ENCODE results near the gene PHKG2.

The PHKG2 gene

DNA sequence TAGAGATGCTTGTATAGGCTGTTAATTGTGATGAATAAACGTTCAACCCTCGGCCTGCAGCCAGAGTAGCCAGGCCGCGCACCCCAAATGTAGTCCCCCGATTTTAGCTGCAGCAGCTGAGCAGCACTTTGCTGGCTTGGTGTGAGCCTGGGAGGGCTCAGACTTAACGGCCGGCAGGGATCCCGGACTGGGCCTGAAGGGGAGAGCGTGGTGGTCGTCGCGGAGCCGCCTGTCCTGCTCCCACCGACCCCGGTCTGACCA is 26.8 kb downstream of the PHKG2 start:
- no peak for DNase-seq (ENCODE audit: low spot score)

GRCh38 chr16:30775392-30776188 is 27.4 kb downstream of the PHKG2 start:
- peak; percentile 46 for DNase-seq (ENCODE audit: low spot score)

DNA sequence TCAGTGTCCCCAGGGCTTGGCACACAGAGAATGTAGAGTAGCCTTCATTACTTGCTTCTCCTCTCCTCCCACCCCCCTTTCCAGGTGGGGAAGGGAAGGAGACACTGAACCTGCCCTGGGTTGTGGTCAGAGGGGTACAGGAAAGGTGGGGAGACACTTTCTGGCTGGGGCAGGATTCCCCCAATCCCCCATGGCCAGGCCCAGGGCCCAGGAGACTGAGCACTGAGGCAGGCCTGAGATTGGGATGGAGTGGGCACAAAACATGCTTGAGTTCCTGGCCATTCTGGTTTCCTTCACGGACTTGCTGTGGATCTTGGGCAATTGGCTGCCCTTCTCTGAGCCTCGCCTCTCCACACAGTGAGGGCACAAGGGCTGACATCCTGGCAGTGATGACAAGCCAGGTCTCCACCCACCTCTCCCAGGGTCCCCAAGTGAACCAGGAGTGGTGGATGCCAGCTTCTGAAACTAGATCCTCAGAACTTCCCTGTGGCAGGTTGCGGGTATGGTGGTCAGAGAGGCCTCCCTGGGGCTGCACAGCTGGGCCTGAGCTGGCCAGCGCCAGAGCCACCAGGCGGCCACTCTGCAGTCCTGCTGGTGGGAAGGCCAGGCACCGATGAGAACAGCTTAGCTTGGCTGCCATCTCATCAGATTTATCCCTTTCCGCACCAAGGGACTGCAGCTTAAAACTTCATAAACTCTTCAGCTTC is 29.5 kb downstream of the PHKG2 start:
- DNase-seq (ENCODE audit: low spot score) = no peak

DNA sequence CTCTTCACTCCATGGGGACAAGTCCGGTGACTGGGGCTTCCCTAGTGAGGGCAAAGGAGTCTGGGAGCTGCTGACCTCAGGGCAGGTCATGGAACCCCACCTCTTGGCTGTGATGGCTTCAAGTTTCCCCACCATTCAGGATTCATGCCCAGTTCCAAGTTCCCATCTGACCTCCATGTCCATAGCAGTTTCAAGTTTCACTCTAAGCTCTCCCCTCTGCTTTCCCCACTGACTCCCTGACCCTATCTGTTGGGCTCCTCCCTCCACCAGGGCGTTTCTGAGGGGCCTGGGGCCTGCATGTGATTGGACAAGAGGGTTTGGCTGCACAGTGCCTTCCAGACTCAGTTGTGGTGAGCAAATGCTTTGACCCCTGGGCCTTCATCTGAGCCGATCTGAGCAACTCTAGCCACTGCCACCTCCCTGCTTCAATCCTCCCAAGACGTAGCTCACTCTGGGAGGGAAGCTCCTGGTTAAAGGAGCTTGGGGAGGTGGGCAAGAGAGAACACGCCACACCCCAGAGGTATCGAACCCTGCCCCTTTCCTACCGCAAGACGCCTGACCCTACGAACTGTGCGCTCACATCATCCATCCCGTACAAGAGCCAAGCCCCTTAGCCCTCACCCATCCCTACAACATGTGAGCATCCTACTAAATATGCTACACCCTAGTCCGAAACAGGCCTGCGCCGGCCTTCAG is 30.5 kb downstream of the PHKG2 start:
- no peak for DNase-seq (ENCODE audit: low spot score)

DNA sequence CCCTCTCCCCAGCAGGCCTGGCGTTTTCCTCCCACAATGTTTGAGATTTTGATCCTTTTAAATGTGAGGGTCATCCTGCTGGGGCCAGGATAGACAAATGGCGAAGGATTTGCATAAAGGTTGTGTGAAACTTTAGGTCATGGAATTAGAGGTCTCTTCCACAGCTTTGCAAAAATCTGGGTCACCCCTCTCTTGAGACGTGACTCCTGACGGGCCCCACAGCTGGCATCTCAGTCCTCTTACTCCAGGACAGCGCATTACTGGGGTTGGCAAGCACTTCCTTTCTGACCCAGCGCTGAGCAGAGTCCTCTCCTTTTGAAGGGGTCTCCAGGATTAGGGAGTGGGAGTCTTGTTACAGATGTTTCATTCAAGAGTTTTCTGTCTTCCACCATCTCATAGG is 31.4 kb downstream of the PHKG2 start:
- no peak for DNase-seq (ENCODE audit: low spot score)

- no peak for DNase-seq (ENCODE audit: low spot score)
Observed at GRCh38 chr16:30780021-30780420, 31.8 kb downstream of the PHKG2 start.

GRCh38 chr16:30780549-30780948 is 32.3 kb downstream of the PHKG2 start:
- no peak for DNase-seq (ENCODE audit: low spot score)

- DNase-seq (ENCODE audit: low spot score) = no peak
Observed at GRCh38 chr16:30782486-30783279, 34.5 kb downstream of the PHKG2 start.

GRCh38 chr16:30783280-30784109 is 35.3 kb downstream of the PHKG2 start:
- no peak for DNase-seq (ENCODE audit: low spot score)

- DNase-seq (ENCODE audit: low spot score) = no peak
Observed at GRCh38 chr16:30784215-30784614, 36.0 kb downstream of the PHKG2 start.

GRCh38 chr16:30785126-30786106 is 37.2 kb downstream of the PHKG2 start:
- DNase-seq (ENCODE audit: low spot score) = no peak

DNA sequence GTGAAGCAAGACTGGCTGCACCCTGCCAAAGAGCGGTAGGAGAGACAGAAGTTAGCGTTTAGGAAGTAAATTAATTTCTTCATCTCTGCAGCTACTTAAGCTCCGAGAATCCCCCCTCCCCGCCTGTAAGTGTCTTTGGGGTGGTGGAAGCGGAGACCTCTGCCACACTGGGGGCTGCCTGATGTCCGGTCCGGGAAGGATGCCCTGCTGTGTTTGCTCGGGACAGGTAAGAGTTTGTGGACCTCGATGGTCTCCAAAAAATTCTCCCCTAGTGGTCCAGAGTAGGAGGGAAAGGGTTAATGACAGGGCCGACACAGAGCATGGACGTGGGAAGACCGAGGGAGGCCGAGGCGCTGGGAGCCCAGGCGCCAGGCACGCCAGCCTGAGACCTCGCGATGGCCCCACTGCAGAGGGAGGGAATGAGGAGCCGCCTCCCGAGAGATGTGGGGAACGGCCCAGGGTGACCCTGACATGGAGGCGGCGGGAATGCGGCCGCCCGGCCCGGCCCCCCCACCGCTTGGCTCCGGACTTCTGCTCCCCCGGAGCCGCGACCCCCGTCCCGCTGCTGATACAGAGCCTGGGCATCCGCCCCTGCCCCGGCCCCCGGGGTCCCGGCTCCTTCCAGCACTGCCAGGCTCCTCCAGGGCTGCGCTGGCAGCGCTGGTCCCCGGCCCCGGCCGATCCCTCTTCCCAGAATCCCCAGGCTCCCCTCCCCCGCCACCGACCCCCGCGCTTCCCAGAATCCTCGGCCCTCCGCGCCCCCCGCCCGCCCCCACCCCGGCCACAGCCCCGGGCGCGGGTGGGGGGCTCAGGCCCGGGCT is 38.1 kb downstream of the PHKG2 start:
- no peak for DNase-seq (ENCODE audit: low spot score)

GRCh38 chr16:30786936-30787612 is 38.8 kb downstream of the PHKG2 start, which contains the start of gene ZNF629:
Gene ZNF629 (minus strand): TSS chr16:30787205. CDS start chr16:30784482, 2,723 bp downstream.
- no peak for DNase-seq (ENCODE audit: low spot score)

- DNase-seq (ENCODE audit: low spot score) = no peak
Observed at GRCh38 chr16:30787613-30788378, 39.6 kb downstream of the PHKG2 start.

DNA sequence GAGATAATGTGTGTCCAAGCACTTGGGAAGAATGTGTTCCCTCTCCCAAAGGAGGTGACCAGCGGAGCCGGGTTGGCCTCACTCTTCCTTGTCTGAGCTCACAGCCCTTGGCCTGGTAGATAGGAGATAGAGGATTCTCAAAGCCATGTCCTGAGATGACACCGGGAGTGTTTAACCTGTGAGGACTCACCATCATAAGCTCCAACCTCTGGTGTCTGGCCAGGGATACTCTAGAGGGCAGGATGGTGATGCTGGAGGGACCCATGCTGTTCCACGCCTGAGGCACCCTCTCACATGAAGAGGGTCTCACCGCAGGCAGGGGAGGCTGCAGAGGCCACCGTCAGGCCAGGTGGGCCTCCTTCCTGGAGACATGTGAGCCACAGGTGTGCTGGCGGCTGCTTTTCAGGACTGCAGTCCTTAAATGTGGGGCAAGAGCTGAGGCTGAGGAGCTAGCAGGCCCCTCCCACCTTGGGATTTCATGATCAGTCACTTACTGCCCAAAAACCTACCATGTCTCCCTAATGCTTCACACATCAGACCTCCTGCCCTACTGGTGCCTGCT is 45.4 kb downstream of the PHKG2 start:
- DNase-seq (ENCODE audit: low spot score) = no peak

DNA sequence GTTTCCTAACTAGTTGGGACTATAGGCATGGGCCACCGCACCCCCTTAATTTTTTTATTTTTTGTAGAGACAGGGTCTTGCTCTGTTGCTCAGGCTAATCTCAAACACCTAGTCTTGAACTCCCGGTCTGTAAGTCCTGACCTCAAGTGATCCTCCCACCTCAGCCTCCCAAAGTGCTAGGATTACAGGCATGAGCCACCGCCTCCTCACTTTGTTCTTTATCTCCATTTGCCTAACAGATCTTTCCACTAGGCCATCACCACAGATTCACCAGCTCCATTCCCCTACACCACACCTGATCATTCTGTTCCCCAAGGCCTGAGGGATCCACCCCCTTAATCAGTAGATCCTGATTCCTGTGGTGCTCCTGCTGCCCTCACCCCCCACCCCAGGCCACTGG is 46.4 kb downstream of the PHKG2 start:
- DNase-seq (ENCODE audit: low spot score) = no peak

GRCh38 chr16:30797670-30798309 is 49.6 kb downstream of the PHKG2 start:
- no peak for DNase-seq (ENCODE audit: low spot score)
